Right atrium auricular region (tissue), 2 donors: ENCODE results near the gene CASP5. TPM values are rescaled to one million over a fixed set of nuclear protein-coding genes. Genes with fewer than 3 reads are reported as not detected.

Experiments
- DNase-seq: peaks from one replicate; pipeline ENCODE4 v3.0.0-alpha.2; 2019; ENCODE audit warnings: low spot score
- H3K27ac ChIP-seq, 2 donors: fragments of 200-600 bp; sonication (generic); 1 replicate in 1 of 2; 2 replicates in 1 of 2; pipeline ENCODE4 v1.5.1; 2016 to 2019
- H3K27me3 ChIP-seq, 2 donors: fragments of 200-600 bp; sonication (generic); one replicate each; pipeline versions ENCODE4 v1.5.1 to v1.6.0; 2017 to 2019
- H3K36me3 ChIP-seq: fragments of 200-600 bp; sonication (generic); one replicate; pipeline ENCODE4 v1.5.1; 2016
- H3K4me1 ChIP-seq, 2 donors: fragments of 200-600 bp; sonication (generic); one replicate each; pipeline versions ENCODE4 v1.5.1 to v1.6.0; 2017 to 2019
- H3K4me3 ChIP-seq, 2 donors: fragments of 200-600 bp; sonication (generic); 1 replicate in 1 of 2; 2 replicates in 1 of 2; pipeline ENCODE4 v1.5.1; 2017 to 2019; ENCODE audit warnings: mild to moderate bottlenecking in 1 of 2, moderate library complexity in 1 of 2
- H3K9me3 ChIP-seq, 2 donors: fragments of 200-600 bp; sonication (generic); one replicate each; pipeline ENCODE4 v1.5.1; 2019
- total RNA-seq, 2 donors: library from RNA; depleted of rRNA; stranded (reverse); fragments of >200 nt; gene quantifications; one replicate each; pipeline ENCODE4 v1.1.0, GENCODE V29; 2016
- TF ChIP-seq, protein P1 (sequence below), 2 donors: fragments of 200-600 bp; sonication (generic); IDR thresholded peaks; one replicate each; pipeline ENCODE4 v1.5.1; 2019; ENCODE audit warnings: antibody characterized with exemption in 2 of 2

CASP5 gene
- total RNA-seq, 2 donors from 2014 or later, result not detected

DNA sequence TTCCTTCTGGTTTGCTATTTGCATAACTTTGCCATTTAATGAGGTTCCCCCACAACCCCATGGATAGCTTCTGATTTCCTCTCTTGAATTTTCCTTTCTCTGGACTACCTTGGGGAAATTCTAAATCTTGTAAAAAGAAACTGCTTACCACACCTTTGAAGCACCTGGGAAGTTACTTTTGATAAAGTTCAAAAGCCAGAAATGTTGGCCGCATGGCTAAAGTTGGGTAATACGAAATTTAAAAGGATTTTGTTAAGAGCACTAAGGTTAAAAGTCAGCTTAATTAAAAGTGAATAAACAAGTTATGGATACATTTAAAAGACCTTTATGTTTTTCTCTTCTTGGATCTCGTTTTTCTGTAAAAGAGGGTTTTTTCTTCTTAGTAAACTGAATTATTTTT lies 60.1 kb downstream of the CASP5 start:
- H3K36me3 ChIP-seq, result no peaks in the 10 kb centered on the region
- H3K4me3 ChIP-seq, result no peak overlapping the region
- H3K4me1 ChIP-seq, result peaks cover 0 to 8% of the 10 kb centered on the region in 2 donors
- TF ChIP-seq, protein P1, sequence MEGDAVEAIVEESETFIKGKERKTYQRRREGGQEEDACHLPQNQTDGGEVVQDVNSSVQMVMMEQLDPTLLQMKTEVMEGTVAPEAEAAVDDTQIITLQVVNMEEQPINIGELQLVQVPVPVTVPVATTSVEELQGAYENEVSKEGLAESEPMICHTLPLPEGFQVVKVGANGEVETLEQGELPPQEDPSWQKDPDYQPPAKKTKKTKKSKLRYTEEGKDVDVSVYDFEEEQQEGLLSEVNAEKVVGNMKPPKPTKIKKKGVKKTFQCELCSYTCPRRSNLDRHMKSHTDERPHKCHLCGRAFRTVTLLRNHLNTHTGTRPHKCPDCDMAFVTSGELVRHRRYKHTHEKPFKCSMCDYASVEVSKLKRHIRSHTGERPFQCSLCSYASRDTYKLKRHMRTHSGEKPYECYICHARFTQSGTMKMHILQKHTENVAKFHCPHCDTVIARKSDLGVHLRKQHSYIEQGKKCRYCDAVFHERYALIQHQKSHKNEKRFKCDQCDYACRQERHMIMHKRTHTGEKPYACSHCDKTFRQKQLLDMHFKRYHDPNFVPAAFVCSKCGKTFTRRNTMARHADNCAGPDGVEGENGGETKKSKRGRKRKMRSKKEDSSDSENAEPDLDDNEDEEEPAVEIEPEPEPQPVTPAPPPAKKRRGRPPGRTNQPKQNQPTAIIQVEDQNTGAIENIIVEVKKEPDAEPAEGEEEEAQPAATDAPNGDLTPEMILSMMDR (IDR thresholded peaks at IDR 0.05), result no peak
- no peak overlapping the region for H3K27ac ChIP-seq
- H3K27me3 ChIP-seq, result no peaks in the 10 kb centered on the region
- no peaks in the 10 kb centered on the region for H3K9me3 ChIP-seq
- no peak for DNase-seq

- Histone ChIP-seq H3K4me3 (no peak overlapping the region), H3K36me3 (peaks cover 8% of the 10 kb centered on the region), H3K4me1 (peaks cover 0 to 13% of the 10 kb centered on the region in 2 donors), H3K27me3 (no peaks in the 10 kb centered on the region), H3K9me3 (no peaks in the 10 kb centered on the region), H3K27ac (no peak overlapping the region)
- DNase-seq, result no peak
- TF ChIP-seq, protein P1 (IDR thresholded peaks at IDR 0.05), result no peak
These were observed 65.7 kb downstream of the CASP5 start for GRCh38 chr11:104957280-104957679.

- DNase-seq, result no peak
- Histone ChIP-seq H3K27ac (no peak overlapping the region), H3K36me3 (peaks cover 8% of the 10 kb centered on the region), H3K4me3 (no peak overlapping the region), H3K27me3 (no peaks in the 10 kb centered on the region), H3K9me3 (no peaks in the 10 kb centered on the region), H3K4me1 (peaks cover 0 to 13% of the 10 kb centered on the region in 2 donors)
- TF ChIP-seq, protein P1 (IDR thresholded peaks at IDR 0.05), result no peak
These were observed 66.4 kb downstream of the CASP5 start for GRCh38 chr11:104956528-104956927.

GRCh38 chr11:104946907-104947306 lies 76.1 kb downstream of the CASP5 start:
- DNase-seq, result no peak
- H3K27ac ChIP-seq, result no peak overlapping the region

More at GRCh38 chr11:104946907-104947306, 76.1 kb downstream of the CASP5 start:
- H3K27me3 ChIP-seq, result no peaks in the 10 kb centered on the region
- H3K9me3 ChIP-seq, result no peaks in the 10 kb centered on the region
- TF ChIP-seq, protein P1 (IDR thresholded peaks at IDR 0.05), result peak; percentile 17 to 58
- no peaks in the 10 kb centered on the region for H3K4me1 ChIP-seq
- H3K36me3 ChIP-seq, result peaks cover 30% of the 10 kb centered on the region
- no peak overlapping the region for H3K4me3 ChIP-seq

Other genes starting within 250 kb of the CASP5 start
- 1 to 10 TPM in 1 of 2 donors, not detected in 1; 2.9 TPM for gene CASP12, start 124.7 kb downstream of the CASP5 start, total RNA-seq
- gene CASP4, start 54.6 kb downstream of the CASP5 start, total RNA-seq, result 10 to 100 TPM; 22.4 to 39.4 TPM
- gene CASP1, start 12.0 kb upstream of the CASP5 start, total RNA-seq, result 1 to 10 TPM; 6.1 to 8.8 TPM
- gene CARD16, start 22.2 kb upstream of the CASP5 start, total RNA-seq, result 1 to 10 TPM; 1.6 to 5.8 TPM
- not detected for gene CARD18, start 116.6 kb upstream of the CASP5 start, total RNA-seq